ENCODE data around the gene SLC25A52.

DNA sequence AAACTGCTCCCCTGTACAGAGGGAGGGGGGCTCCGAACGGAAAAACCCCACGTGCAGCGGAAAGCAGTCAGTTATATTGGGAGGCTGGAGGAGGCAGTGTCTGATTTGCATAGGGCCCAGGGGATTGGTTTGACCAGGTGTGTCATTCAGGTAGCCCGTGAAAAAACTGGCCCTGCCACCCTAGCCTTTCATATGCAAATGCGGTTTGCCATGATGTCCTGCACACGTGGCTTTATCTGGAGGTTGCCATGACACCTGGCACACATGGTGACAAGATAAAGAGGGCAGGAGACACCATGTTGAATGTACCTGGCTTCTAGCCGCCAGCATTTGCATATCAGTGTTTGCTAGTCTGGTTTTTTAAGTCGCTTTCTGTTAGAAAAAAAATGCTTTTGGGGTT, 20.5 kb downstream of the SLC25A52 start:
- TF ChIP-seq, protein P1, sequence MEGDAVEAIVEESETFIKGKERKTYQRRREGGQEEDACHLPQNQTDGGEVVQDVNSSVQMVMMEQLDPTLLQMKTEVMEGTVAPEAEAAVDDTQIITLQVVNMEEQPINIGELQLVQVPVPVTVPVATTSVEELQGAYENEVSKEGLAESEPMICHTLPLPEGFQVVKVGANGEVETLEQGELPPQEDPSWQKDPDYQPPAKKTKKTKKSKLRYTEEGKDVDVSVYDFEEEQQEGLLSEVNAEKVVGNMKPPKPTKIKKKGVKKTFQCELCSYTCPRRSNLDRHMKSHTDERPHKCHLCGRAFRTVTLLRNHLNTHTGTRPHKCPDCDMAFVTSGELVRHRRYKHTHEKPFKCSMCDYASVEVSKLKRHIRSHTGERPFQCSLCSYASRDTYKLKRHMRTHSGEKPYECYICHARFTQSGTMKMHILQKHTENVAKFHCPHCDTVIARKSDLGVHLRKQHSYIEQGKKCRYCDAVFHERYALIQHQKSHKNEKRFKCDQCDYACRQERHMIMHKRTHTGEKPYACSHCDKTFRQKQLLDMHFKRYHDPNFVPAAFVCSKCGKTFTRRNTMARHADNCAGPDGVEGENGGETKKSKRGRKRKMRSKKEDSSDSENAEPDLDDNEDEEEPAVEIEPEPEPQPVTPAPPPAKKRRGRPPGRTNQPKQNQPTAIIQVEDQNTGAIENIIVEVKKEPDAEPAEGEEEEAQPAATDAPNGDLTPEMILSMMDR (IDR thresholded peaks at IDR 0.05; ENCODE audit: low read depth, low read length, poor library complexity, severe bottlenecking), result no peak
- no peak for TF ChIP-seq EZH2phosphoT487 (IDR thresholded peaks at IDR 0.05; ENCODE audit: borderline replicate concordance, low read length)

All from DOHH2 (cell line).